NCI-H510A treated with DMSO at 0.1 percent for 48 hours (cell line): ENCODE results near the gene OTOP3.
"Not testable (repeated sequence)": the region's sequence is repeated elsewhere in the genome, so short reads cannot be mapped to it uniquely, and the experiment has no call there.

ENCODE experiments used
- DNase-seq: peaks from one replicate; lab custom pipeline; 2025; lab: John Stamatoyannopoulos, UW

The OTOP3 gene

GRCh38 chr17:74935585-74936469 lies at the start of gene OTOP3:
Gene OTOP3 (plus strand): TSS chr17:74935898. CDS start chr17:74935922, 24 bp downstream.
- peak; percentile 34 for DNase-seq

- DNase-seq = no peak
These were observed 47.2 kb upstream of the OTOP3 start for GRCh38 chr17:74888469-74888868.

- DNase-seq = no peak
These were observed 45.1 kb upstream of the OTOP3 start for GRCh38 chr17:74890554-74890953.

GRCh38 chr17:74892013-74892841 lies 43.5 kb upstream of the OTOP3 start:
- peak; percentile 11 for DNase-seq

GRCh38 chr17:74892974-74893911 lies 42.5 kb upstream of the OTOP3 start, which contains the start of gene FADS6:
Gene FADS6 (minus strand): TSS chr17:74893633. CDS start chr17:74893595, 38 bp downstream.
- DNase-seq = no peak

- no peak for DNase-seq
These were observed 41.6 kb upstream of the OTOP3 start for GRCh38 chr17:74893936-74894671.

- DNase-seq = no peak
These were observed 37.2 kb upstream of the OTOP3 start for GRCh38 chr17:74898376-74898946.

GRCh38 chr17:74900208-74900607 lies 35.5 kb upstream of the OTOP3 start:
- DNase-seq = no peak

- no peak for DNase-seq
These were observed 34.2 kb upstream of the OTOP3 start for GRCh38 chr17:74901353-74902135.

- no peak for DNase-seq
These were observed 32.7 kb upstream of the OTOP3 start for GRCh38 chr17:74903034-74903433.

- no peak for DNase-seq
These were observed 32.0 kb upstream of the OTOP3 start for GRCh38 chr17:74903671-74904070.

- no peak for DNase-seq
These were observed 30.9 kb upstream of the OTOP3 start for GRCh38 chr17:74904687-74905409.

- DNase-seq = not testable (repeated sequence)
These were observed 29.4 kb upstream of the OTOP3 start for GRCh38 chr17:74906214-74906793.

GRCh38 chr17:74907012-74907411 lies 28.7 kb upstream of the OTOP3 start:
- no peak for DNase-seq

GRCh38 chr17:74909097-74909496 lies 26.6 kb upstream of the OTOP3 start:
- not testable (repeated sequence) for DNase-seq

GRCh38 chr17:74911423-74911822 lies 24.3 kb upstream of the OTOP3 start:
- DNase-seq = not testable (repeated sequence)

GRCh38 chr17:74916136-74916850 lies 19.4 kb upstream of the OTOP3 start:
- DNase-seq = no peak

- no peak for DNase-seq
These were observed 18.9 kb upstream of the OTOP3 start for GRCh38 chr17:74916851-74917199.
